HG02610 (cell line): ENCODE data around the gene FA2H.
"Not testable (repeated sequence)": the region's sequence is repeated elsewhere in the genome, so short reads cannot be mapped to it uniquely, and the experiment has no call there.

Source experiments
- ATAC-seq: cut with Tn5 transposase; IDR thresholded peaks from one replicate; pipeline ENCODE4 v1.9.1; 2021; ENCODE audit warnings: mild to moderate bottlenecking, moderate library complexity; ENCODE audit not compliant: unreplicated experiment

FA2H gene

GRCh38 chr16:74725651-74726455 lies 48.8 kb downstream of the FA2H start:
- no peak for ATAC-seq

DNA sequence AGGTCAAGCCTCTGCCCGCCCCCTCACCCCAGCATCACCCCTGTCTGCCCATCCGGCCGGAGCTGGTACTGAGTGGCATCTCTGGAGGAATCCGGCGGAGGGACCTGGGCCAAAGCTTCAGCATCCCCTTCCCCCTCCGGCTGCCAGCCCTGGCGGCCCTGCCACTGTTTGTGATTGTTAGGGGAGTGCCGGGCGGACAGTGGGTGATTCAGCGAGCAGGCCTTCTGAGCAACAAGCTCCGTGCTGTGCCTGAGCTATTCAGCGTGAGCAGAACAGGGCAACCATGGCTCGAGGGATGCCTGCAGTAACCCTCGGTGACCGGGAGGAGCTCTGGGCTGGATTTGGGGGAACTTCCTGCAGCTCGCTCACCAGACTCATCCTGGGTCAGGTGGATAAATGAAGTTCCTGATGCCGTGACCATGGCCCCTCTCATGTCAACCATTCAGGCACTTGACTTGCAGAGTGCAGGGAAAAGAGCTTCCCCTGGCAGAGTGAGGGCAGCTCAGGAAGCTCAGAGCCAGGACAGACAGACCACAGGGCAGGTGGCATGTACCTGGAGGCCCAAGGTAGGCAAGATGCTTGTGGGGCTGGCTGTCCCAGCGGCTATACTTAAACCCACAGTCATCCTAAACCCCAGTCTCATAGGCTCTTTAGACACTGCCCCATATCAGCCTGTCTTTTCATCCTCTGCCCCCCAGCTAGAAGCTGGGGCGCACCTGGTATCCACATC lies 49.6 kb downstream of the FA2H start:
- ATAC-seq = no peak

- no peak for ATAC-seq
Measured at GRCh38 chr16:74723256-74723655, 51.4 kb downstream of the FA2H start.

DNA sequence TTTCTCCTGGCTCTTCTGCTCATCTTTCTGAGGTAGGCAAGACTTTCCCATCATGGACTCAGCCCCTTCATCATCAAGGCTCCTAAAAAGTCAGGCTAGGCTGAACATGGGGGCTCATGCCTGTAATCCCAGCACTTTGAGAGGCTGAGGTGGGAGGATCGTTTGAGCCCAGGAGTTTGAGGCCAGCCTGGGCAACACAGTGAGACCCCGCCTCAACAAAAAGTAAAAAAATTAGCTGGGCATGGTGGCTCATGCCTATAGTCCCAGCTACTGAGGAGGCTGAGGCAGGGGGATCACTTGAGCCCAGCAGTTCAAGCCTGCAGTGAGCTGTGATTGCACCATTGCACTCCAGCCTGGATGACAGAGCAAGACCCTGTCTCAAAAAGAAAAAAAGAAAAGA lies 52.5 kb downstream of the FA2H start:
- not testable (repeated sequence) for ATAC-seq

DNA sequence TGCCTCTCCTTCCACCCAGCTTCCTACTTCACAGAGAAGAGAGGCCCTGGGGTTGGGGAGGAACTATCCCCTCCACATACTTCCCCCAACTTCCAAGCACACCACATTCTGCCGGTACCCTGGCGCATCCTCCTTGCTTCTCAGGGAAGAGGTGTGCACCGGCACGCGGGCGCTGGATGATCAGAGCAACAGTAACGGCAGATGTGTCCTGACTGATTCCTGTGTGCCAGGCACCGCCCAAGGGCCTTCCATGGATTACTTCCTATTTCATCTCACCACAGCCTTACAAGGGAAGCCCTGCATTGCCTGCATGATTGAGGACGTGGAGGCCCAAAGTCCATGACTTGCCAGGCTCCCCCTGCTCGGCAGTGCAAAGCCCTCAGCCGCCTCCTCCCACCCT lies 52.9 kb downstream of the FA2H start:
- no peak for ATAC-seq

DNA sequence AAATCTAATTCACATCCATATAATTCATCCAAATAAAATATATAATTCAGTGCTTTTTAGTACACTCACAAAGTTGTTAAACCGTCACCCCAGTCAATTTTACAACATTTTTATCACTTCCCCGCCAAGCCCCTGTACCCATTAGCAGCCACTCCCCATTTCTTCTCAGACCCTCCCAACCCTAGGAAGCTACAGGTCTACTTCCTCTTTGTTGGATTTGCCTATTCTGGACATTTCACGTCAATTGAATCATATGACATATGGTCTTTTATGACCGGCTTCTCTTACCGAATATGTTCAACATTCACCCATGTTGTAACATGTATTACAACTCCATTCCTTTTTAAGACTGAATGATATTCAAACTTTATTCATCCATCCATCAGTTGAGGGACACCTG lies 54.0 kb downstream of the FA2H start:
- no peak for ATAC-seq

DNA sequence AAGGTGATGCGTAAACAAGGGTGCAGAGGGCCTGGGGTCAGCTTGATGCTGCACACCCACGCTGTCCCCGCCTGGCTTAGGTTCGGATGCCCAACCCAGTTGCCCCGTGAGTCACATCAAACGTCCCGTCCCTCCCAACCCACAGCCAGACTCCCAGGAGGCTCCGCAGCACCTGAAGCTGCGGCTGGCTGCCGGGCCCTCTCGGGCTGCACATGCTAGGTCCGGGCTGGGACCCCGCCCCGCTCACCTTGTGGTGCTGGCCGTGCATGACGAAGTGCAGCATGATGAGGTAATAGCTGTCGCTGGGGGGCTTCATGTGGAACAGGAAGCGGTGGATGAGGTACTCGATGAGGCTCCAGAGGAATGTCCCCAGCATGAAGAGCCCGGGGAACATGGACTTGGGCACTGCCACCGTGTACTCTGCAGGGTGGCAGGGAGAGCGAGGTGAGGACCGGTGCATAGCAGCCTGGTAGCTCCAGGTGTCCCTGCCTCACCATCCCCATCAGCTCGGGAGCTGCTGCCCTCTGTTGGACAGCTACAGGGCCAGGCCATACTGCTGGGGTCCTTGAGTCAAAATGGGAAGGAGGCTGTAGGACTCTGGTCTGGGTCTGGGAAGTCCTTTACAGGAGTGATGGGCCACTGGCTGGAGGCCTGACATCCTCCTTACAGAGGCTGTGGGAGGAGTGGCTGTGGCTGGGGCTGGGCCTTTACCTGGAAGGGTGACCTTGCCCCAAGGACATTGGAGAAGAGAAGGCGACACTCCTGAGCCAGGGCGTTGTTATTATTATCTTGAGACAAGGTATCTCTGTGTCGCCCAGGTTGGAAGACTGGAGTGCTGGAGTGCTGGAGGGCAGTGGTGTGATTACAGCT lies 55.6 kb downstream of the FA2H start:
- ATAC-seq = no peak

DNA sequence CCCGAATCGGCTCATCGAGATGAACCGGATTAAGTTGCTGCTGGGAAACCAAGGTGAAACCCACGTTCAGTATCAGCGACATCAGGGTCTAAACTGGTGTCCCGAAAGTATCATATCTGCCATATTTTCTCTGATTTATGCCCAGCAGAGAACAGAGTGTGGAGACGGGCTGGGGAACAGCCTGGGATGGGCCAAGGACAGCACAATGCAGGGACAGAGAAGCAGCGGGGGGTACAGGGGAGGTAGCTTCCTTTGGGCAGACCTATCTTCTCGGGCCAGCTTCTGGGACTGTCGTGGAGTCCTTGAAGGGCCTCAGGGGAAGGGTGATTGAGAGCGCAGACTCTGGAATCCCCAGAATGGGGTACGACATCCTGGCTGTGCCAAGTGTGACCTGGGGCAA lies 56.5 kb downstream of the FA2H start:
- no peak for ATAC-seq

GRCh38 chr16:74717367-74717766 lies 57.3 kb downstream of the FA2H start:
- ATAC-seq = no peak

GRCh38 chr16:74716355-74716754 lies 58.3 kb downstream of the FA2H start:
- ATAC-seq = no peak

GRCh38 chr16:74713876-74714275 lies 60.7 kb downstream of the FA2H start:
- ATAC-seq = no peak

- no peak for ATAC-seq
Measured at GRCh38 chr16:74713325-74713724, 61.3 kb downstream of the FA2H start.

DNA sequence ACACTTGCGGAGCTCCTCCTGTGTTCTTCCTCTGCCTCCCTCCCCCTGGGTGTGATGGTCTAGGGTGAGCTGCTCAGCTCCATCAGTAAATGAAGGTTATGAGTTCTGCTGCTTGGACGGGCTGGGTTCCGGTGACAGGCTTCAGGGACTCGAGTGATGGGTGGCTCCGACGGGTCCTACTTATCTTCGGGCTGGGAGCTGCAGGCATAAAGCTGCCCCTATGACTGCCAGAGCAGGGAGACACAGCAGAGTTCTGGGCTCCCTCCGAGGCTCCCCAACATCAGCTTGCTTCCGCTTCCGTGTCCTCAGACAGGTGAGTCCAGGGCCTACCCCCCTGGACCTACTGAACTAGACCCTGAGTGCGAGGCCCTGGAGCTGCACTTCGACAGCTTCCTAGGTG lies 62.7 kb downstream of the FA2H start:
- ATAC-seq = no peak

DNA sequence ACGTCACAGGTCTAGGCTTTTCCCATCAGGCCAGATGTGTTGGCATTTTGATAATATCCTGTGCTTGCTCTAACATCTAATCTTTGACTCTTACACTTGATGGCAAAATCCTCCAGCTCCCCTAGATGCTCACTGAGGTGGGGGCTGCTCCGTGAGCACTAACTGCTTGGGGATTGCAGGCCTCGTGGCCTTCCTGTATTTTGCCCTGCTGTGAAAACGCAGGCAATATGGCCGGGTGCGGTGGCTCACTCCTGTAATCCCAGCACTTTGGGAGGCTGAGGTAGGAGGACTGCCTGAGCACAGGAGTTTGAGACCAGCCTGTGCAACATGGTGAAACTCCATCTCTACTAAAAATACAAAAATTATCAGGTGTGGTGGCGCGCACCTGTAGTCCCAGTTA lies 64.2 kb downstream of the FA2H start:
- ATAC-seq = no peak

- peak; percentile 82 for ATAC-seq
Measured at GRCh38 chr16:74709441-74709877, 65.2 kb downstream of the FA2H start.

- peak; percentile 39 for ATAC-seq
Measured at GRCh38 chr16:74700438-74701225, 74.0 kb downstream of the FA2H start, which contains the start of gene MLKL. MLKL (minus strand) TSS chr16:74700862; CDS start chr16:74695757, 5,105 bp downstream.

- ATAC-seq = peak; percentile 14
Measured at GRCh38 chr16:74700116-74700437, 74.5 kb downstream of the FA2H start.

DNA sequence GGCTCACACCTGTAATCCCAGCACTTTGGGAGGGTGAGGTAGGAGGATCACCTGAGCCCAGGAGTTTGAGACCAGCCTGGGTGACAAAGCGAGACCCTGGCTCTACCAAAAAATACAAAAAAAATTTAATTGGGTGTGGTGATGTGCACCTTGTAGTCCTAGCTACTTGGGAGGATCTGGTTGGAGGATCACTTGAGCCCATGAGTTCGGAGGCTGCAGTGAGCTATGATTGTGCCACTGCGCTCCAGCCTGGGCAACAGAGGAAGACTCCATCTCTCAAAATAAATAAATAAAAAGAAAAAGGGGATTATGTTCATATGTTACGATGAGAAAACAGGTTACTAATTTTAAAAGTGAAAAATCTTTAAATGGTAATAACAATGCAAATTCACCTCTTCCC lies 75.0 kb downstream of the FA2H start:
- ATAC-seq = no peak

DNA sequence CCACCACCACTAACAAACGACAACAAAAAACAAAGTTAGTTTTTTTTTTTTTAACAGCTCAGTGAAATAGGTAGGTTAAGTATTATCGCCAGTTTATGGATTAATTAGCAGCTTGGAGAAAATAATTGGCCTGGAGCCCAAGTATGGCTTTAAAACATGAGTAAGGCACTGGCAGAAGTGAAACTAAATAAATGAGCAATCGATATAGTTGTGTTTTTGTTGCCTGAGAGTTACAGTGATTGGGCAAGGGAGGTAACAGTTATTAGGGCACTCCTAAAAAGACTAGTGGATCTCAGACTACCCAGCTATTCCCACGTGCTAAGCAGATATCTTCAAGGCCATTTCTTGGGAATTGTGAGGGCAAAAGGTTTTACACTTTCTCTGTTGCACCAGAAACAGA lies 76.4 kb downstream of the FA2H start:
- peak; percentile 29 for ATAC-seq
